GM10248 (cell line): ENCODE measurements around the gene CASTOR2.

Experiments used
- CTCF ChIA-PET: fragments of 300-600 bp; sonication (Branson Sonifier 250); formaldehyde crosslinking; extraction: SDS; loops from one replicate; lab custom pipeline; 2021; ENCODE audit warnings: antibody characterized with exemption; lab: Yijun Ruan, JAX
- POLR2A ChIA-PET: fragments of 350-650 bp; sonication (Branson Sonifier 250); formaldehyde crosslinking; extraction: SDS; loops from one replicate; lab custom pipeline; 2020; ENCODE audit warnings: antibody characterized with exemption; lab: Yijun Ruan, JAX
- DNase-seq: peaks from one replicate; pipeline ENCODE4 v3.0.0; 2012; ENCODE audit errors: extremely low spot score
- TF ChIP-seq, protein P1 (sequence below): IDR thresholded peaks from 2 replicates; pipeline ENCODE4 v1.5.1; 2012; ENCODE audit warnings: mild to moderate bottlenecking, low read depth; ENCODE audit errors: extremely low read depth, missing control alignments, control extremely low read depth

Gene CASTOR2

DNA sequence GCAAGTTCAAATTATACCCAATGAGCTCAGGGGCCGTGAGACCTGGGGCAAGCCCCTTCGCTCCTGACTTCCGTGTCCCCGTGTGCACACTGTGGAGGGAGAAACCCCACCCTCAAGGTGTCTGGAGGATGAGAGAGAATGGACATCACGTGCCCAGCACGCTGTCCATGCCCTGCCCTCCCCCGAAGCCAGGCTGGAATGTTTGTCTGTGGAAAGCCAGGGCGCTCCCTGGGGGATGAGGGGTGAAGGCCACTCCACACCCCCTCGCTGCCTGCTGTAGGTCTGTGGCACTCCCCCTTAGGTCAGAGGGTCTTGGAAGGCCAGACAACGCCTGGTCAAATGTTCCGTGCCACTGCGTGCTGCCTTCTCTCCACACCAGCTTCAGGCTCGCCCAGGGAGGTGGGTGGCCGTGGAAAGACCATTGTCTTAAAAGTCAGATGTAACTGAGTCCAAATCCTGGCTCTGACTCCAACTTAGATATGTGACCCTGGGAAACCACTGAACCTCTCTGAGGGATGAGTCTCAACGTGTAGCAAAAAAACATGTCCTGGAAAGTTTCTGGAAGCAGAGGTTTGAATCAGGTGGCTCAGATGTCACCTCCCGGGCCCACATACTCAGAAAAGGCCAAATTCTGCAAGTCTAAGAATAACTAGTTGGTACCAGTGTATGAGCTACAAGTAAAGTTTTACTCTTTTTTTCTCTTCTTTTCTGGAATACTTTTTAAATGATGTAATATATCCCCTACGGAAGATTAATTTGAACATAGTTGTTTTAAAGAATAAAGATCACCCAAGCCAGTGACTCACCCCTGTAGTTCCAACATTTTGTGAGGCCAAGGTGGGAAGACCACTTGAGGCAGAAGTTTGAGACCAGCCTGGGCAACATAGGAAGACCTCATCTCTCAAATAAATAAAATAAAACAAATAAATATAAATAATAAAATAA lies 84.2 kb downstream of the CASTOR2 start:
- CTCF ChIA-PET: no interaction called here
- TF ChIP-seq, protein P1, sequence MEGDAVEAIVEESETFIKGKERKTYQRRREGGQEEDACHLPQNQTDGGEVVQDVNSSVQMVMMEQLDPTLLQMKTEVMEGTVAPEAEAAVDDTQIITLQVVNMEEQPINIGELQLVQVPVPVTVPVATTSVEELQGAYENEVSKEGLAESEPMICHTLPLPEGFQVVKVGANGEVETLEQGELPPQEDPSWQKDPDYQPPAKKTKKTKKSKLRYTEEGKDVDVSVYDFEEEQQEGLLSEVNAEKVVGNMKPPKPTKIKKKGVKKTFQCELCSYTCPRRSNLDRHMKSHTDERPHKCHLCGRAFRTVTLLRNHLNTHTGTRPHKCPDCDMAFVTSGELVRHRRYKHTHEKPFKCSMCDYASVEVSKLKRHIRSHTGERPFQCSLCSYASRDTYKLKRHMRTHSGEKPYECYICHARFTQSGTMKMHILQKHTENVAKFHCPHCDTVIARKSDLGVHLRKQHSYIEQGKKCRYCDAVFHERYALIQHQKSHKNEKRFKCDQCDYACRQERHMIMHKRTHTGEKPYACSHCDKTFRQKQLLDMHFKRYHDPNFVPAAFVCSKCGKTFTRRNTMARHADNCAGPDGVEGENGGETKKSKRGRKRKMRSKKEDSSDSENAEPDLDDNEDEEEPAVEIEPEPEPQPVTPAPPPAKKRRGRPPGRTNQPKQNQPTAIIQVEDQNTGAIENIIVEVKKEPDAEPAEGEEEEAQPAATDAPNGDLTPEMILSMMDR: no peak
- no peak for DNase-seq
- POLR2A ChIA-PET: no interaction called here

DNA sequence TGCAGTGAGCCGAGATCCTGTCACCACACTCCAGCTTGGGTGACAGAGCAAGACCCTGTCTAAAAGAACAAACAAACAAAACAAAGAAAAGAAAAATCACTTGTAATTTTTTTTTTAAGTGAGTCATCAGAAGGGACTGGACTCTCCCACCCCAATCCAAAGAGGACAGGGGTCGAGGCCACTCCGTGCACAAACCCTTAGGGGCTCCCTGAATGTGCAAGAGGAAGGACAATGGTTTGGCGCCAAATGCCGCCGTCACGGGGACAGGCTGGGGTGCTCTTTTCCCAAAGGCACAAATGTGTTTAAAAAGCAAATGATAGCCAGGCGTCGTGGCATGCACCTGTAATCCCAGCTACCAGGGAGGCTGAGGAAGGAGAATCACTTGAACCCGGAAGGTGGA lies 85.3 kb downstream of the CASTOR2 start:
- TF ChIP-seq, protein P1: no peak
- no peak for DNase-seq
- CTCF ChIA-PET: interaction anchor here (0.6 kb wide), 1 partner anchor 340 kb away, joined by 3 read pairs; no protein-coding TSS in a partner anchor
- POLR2A ChIA-PET: no interaction called here

DNA sequence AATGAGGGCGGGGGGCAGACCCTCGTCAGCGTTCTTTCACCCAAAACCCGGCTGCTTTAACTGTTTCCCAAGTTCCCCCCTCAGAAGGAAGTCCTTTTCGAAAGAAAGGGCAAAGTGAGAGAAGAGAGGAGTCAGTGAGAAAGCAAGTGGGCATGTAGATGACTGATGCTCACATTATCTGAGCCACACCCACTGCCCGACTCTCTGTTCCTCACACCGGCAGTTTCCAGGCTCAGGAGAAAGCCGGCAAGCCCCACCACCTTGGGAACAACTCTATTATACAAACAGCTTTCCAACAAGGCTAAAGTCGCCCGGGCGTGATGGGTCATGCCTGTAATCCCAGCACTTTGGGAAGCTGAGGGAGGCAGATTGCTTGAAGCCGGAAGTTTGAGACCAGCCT lies 86.0 kb downstream of the CASTOR2 start:
- TF ChIP-seq, protein P1: no peak
- CTCF ChIA-PET: no interaction called here
- POLR2A ChIA-PET: no interaction called here
- no peak for DNase-seq

DNA sequence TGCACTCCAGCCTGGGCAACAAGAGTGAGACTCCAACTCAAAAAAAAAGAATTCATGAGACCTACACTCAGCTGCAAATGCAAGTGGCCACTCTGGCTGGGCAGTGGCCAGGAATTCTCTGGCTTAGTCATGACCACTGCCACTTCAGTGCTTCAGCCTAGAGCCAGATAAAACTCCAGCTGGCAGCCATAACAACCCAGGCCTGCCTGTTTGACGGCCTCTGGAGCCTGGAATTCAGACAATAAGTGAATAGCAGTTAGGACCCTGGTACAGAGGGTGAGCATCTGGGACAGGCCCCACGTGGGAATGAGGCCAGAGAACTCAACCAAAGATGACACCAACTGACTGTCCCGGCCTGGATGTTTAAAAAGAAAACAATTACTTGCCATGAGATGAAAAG lies 90.2 kb downstream of the CASTOR2 start:
- ChIA-PET POLR2A (no interaction called here), CTCF (interaction anchor here (1.7 kb wide), 1 partner anchor 10 kb away, joined by 7 read pairs; no protein-coding TSS in a partner anchor)
- DNase-seq: no peak
- TF ChIP-seq, protein P1: no peak

DNA sequence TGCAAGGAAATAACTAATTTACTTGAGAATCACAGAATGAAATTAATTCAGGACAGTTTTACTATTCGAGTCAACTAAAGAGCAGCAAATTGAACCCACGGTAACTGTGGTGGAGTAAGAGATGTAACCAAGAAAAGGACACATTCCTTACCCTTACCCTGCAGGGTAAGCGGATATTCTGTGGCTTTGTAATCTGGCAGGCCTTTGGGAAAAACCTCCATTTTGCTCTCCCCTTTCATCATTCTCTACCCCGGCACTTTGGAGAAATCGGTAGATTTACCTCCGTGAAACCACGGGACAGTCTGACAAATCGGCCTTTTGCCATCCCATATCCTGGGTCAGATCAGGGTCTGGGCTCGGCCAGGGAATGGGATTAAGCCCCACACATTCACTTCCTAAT lies 90.7 kb downstream of the CASTOR2 start:
- CTCF ChIA-PET: interaction anchor here (1.7 kb wide), 1 partner anchor 10 kb away, joined by 7 read pairs; no protein-coding TSS in a partner anchor
- POLR2A ChIA-PET: no interaction called here
- TF ChIP-seq, protein P1: no peak
- DNase-seq: no peak

DNA sequence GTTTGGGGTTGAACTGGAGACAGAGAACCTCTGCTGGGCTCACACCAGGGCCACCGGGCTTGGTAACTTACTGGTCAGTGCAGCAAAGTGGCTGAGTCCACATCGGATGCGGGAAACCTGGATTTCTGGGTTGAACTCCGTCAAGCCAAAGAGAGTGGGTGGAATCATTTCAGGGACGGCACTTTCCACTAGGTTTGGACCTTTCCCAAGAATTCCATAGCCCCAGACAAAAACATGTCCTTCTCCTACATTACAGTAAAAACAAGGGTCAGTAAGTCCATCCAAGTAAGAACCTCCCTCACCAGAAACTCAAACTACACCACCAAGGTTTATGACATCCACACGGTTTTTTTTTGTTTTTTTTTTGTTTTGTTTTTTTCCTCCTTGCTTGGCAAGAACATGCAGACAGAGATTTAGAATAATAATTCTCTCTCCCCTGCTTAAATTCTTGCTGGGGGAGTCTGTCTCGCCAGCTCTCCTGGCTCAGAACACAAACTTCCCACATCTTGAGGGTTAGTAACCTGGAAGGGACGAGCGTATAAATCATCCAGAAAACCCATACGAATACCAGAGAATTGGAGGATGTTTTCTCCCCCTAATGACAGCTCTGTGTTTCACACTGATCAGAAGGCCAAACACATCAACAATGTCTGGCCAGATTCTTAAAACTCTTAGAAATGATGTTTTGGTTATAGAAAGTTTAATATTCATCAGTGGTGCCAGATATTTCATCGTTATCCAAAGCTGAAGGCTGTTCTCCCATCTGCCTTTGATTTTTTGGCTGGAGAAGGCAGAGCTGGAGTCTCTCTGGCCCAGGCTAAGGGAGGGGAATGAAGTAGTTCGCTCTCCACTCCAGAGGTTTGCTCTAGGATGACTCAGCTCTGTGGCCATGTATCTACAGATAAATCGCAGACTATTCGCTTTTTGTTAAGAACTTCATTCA lies 91.6 kb downstream of the CASTOR2 start:
- POLR2A ChIA-PET: no interaction called here
- CTCF ChIA-PET: interaction anchor here (1.6 kb wide), 1 partner anchor 10 kb away, joined by 10 read pairs; no protein-coding TSS in a partner anchor
- DNase-seq: no peak
- TF ChIP-seq, protein P1: no peak
